ENCODE measurements around the gene UIMC1. TPM values are rescaled to one million over a fixed set of nuclear protein-coding genes. Genes with fewer than 3 reads are reported as not detected.

Gene UIMC1
- total and polyA plus RNA-seq, 2 of the 4 experiments (the other 2 are of a cell fraction): 19.5 to 27.6 TPM

DNA sequence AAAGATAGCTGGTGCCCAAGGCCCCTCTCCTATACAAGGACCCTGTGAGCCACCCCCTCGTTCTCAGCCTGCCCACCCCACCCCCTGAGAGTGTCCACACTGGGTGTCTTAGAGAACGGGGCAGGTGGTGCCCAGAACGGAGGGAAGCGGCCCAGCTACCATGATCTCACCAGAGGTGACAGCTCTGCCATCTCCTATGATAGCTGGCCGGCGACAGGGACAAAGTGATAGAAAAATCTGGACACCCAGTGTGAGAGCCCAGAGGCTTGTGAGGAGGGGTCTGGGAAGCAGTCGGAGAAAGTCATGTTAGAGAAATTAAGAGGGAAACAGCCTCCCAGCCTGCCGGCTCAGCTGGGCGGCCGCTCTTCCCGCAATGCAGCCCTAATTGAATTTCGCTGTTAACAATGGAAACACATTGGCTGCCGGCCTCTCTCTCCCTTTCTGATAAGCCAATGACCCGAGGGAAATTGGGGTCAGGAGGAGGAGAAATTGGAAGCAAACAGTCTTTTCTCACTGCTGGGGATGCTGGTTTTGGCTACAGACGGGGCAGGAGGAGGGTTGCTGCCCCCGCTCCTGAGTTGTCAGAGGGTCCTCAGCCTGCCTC is 139.8 kb downstream of the UIMC1 start:
- Histone ChIP-seq H4K91ac (ENCODE audit: insufficient read depth, low read depth, low read length) (no peak overlapping the region), H2BK120ac (ENCODE audit: low read depth, low read length) (no peak overlapping the region), H3K4me1 (ENCODE audit: control insufficient read depth, insufficient read depth, low read length) (no peaks in the 10 kb centered on the region), H4K8ac (ENCODE audit: low read depth in 2 of 2, low read length in 2 of 2) (no peak overlapping the region), H3K9ac (ENCODE audit: low read depth, low read length) (no peak overlapping the region), H2BK5ac (ENCODE audit: low read depth, low read length, poor library complexity, severe bottlenecking) (no peak overlapping the region), H2BK15ac (ENCODE audit: low read depth, low read length) (no peak overlapping the region), H3K9me3 (ENCODE audit: control insufficient read depth, insufficient read depth, low read length) (no peaks in the 10 kb centered on the region), H2AK5ac (ENCODE audit: low read depth, low read length) (no peak overlapping the region), H2AK9ac (replicated peaks; ENCODE audit: low read depth, low read length, poor library complexity) (no peak overlapping the region), H3K23ac (ENCODE audit: low read depth, low read length) (no peak overlapping the region), H2AFZ (replicated peaks; ENCODE audit: low read length, poor library complexity) (no peak overlapping the region), H3K4ac (ENCODE audit: low read depth, low read length) (no peak overlapping the region), H3K56ac (ENCODE audit: extremely low read depth, insufficient read depth, low read length) (no peak overlapping the region), H4K20me1 (ENCODE audit: insufficient read depth, low read length) (no peaks in the 10 kb centered on the region), H3K27me3 (ENCODE audit: control insufficient read depth, insufficient read depth, low read length) (peaks cover 64% of the 10 kb centered on the region), H2BK20ac (ENCODE audit: low read depth, low read length) (no peak overlapping the region), H4K5ac (ENCODE audit: low read depth, low read length) (no peak overlapping the region), H3K9me1 (ENCODE audit: insufficient read depth, low read length) (no peaks in the 10 kb centered on the region), H3K27ac (ENCODE audit: insufficient read depth, low read length) (no peak overlapping the region), H3K4me3 (ENCODE audit: insufficient read depth, low read depth, low read length) (no peak overlapping the region), H3K18ac (ENCODE audit: low read depth, low read length) (no peak overlapping the region), H3K14ac (replicated peaks; ENCODE audit: low read depth, low read length) (no peak overlapping the region), H3K36me3 (ENCODE audit: control insufficient read depth, insufficient read depth, low read length) (no peaks in the 10 kb centered on the region), H3K4me2 (ENCODE audit: low read depth, low read length) (no peak overlapping the region), H3K79me1 (ENCODE audit: low read depth in 1 of 2, low read length in 2 of 2) (no peaks in the 10 kb centered on the region)
- WGBS, 2 experiments (ENCODE audit: extremely low coverage in 2 of 2, insufficient read length in 1 of 2): 6% methylated on average over 7 of the region's 16 CpGs; no CpG with 5 or more reads in 1 of the 2 experiments
- ChIA-PET CTCF (interaction anchor here (0.6 kb wide), 1 partner anchor 111 kb away, joined by 3 read pairs; no protein-coding TSS in a partner anchor), POLR2A (ENCODE audit: unreplicated experiment) (no interaction called here)
- TF ChIP-seq, protein P1, sequence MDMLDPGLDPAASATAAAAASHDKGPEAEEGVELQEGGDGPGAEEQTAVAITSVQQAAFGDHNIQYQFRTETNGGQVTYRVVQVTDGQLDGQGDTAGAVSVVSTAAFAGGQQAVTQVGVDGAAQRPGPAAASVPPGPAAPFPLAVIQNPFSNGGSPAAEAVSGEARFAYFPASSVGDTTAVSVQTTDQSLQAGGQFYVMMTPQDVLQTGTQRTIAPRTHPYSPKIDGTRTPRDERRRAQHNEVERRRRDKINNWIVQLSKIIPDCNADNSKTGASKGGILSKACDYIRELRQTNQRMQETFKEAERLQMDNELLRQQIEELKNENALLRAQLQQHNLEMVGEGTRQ (IDR thresholded peaks at IDR 0.05; ENCODE audit: low read depth, low read length): no peak
- TF ChIP-seq BHLHE40 (IDR thresholded peaks at IDR 0.05; ENCODE audit: low read depth, low read length) (no peak), RFX5 (IDR thresholded peaks at IDR 0.05; ENCODE audit: low read depth, low read length) (no peak)
- no peak for ATAC-seq (ENCODE audit: low read depth)
- no TSS peak for BruUV-seq (replicated peaks)
- in situ Hi-C loops (cut with MboI; ENCODE audit: low sequenced_read_pairs) (no loop called here), dilution Hi-C loops (cut with HindIII; ENCODE audit: low sequenced_read_pairs, unreplicated experiment) (no loop called here), intact Hi-C loops (cut with micrococcal nuclease) (no loop called here)
- no peak for DNase-seq

All from IMR-90 (cell line).